GM13977 (cell line): ENCODE measurements around the gene STX8.

Source experiments
- DNase-seq: peaks from one replicate; pipeline ENCODE4 v3.0.0; 2012; ENCODE audit warnings: low spot score
- in situ Hi-C: fragments of 300-500 bp; cut with MboI; formaldehyde crosslinking; loops from one replicate; pipeline ENCODE4 v1.12.0; 2022; ENCODE audit warnings: low sequenced_read_pairs, low pct_unique_long_range_greater_than_20kb, mixed read lengths, inconsistent platforms; ENCODE audit not compliant: unreplicated experiment
- TF ChIP-seq, protein P1 (sequence below): IDR thresholded peaks from 2 replicates; pipeline ENCODE4 v1.5.1; 2012; ENCODE audit warnings: mild to moderate bottlenecking, control low read depth; ENCODE audit not compliant: insufficient read depth; ENCODE audit errors: extremely low read depth, missing control alignments

Gene STX8

DNA sequence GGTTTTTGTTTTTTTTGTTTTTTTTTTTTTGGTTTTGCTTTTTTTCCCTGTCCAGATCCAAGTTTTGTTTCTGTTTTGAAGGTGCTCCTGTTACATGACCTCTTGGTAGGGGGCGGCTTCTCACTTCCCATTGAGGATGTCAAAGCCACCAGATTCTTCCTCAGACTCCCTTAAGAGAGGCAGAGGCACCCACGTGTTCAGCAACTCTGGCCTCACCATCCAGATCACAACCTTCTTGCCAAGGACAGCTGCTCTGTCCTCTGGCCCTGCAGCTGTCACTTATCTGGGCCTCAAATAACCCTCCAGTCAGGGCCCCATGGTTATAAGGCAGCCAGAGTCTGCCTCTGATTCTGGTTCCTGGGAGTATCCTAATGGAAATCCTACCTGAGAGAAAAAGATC lies 208.5 kb downstream of the STX8 start:
- TF ChIP-seq, protein P1, sequence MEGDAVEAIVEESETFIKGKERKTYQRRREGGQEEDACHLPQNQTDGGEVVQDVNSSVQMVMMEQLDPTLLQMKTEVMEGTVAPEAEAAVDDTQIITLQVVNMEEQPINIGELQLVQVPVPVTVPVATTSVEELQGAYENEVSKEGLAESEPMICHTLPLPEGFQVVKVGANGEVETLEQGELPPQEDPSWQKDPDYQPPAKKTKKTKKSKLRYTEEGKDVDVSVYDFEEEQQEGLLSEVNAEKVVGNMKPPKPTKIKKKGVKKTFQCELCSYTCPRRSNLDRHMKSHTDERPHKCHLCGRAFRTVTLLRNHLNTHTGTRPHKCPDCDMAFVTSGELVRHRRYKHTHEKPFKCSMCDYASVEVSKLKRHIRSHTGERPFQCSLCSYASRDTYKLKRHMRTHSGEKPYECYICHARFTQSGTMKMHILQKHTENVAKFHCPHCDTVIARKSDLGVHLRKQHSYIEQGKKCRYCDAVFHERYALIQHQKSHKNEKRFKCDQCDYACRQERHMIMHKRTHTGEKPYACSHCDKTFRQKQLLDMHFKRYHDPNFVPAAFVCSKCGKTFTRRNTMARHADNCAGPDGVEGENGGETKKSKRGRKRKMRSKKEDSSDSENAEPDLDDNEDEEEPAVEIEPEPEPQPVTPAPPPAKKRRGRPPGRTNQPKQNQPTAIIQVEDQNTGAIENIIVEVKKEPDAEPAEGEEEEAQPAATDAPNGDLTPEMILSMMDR, result no peak
- DNase-seq, result no peak
- in situ Hi-C loops, result no loop called here

DNA sequence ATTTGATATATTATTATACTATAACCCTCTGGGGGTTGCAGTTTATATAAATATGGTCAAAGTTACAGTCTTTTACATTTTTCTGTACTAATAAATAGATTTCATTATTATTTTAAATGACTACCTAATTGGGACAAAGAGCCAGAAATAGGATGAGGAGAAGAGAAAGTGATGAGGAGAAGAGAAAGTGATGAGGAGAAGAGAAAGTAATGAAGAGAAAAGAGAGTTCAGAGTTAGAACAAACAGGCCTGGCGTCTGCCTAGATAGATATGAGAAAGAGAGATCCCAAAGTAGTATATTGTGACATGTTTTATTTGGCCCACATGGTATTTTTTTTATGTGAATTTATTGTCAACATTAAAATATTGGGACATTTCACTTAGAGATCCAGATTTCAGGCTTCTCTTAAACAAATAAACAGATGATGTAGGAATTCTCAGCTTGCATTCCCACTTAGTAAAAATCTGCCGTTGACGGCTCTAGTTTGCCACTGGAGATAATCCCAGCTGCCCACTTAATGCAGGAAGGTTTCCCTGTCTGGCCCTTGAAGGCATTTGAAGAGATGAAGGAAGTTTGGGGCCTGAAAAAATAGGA lies 210.7 kb downstream of the STX8 start:
- TF ChIP-seq, protein P1, result no peak
- DNase-seq, result no peak
- in situ Hi-C loops, result no loop called here

DNA sequence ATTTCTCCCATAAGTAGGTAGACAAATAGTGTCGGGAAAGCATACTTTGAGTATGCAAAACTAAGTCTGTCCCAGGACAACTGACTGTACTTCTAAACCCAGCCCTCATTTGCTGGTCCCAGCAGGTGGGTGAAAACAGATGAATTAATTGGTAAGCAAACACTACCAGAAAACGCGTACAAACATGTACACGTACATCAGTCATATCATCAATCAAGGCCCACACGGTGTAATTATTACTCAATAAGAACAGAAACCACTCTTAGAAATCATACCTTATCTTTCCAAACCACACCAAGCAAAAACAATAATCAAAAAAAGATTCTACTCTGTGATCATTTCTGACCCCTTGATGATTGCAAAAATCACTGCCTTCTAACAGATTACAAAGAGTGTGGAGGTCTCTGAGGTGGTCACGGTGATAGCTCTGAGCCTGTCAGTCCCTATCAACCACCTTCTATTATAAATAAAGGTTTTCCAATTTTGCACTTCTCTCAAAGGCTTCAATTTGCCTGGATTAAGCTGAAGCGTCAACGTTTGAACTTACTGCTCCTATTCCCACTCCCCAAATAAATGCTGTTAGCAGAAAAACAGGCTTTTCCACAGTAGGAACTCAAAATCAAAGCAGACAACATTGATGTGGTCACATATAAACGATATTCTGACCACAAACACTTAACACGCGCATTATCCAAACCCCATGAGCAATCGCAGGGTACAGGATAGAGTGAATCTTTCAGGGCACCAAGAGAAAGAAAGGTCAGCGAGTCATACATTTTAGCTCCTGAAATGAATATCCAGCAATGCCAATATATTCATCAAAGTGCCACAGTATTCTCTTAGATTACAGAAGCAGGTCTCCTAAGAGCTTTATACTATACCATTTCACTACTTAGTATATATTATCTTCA lies 211.9 kb downstream of the STX8 start:
- DNase-seq, result no peak
- TF ChIP-seq, protein P1, result no peak

DNA sequence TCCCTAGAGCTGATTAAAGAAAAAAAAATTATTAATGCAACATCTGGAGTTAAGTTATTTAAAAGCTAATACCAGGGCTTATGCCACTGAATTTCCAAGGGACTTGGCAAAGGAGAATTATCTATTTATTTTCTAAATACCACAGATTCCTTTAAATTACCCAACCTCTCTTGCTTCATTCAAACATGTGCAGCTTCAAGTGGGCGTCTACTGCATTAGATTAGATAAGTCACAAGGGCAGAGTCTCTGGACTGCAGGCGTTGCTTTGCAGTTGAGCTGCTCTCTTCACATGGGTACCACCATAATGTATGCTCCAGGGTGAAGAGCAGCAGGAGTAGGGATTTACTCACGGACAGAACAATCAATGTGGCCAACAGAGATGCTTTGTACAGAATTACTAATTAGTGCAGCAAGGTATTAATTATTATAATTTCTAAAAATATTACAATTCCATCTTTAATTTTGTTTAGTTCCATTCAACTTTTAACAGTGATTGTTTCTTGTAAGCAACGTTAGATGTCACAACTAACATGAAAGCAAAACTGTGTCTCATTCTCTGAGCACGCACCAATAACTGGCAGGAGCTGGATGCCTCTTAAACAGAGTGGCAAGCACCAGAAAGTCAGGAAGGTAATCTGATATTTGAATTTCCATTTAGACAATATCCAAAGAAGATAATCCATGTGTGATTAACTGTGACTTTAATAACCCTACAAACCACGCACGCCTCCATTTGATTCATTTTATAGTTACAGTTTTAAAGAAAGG lies 214.2 kb downstream of the STX8 start:
- in situ Hi-C loops, result no loop called here
- TF ChIP-seq, protein P1, result no peak
- DNase-seq, result no peak

More for the DNA sequence above, 211.9 kb downstream of the STX8 start:
- in situ Hi-C loops, result no loop called here

DNA sequence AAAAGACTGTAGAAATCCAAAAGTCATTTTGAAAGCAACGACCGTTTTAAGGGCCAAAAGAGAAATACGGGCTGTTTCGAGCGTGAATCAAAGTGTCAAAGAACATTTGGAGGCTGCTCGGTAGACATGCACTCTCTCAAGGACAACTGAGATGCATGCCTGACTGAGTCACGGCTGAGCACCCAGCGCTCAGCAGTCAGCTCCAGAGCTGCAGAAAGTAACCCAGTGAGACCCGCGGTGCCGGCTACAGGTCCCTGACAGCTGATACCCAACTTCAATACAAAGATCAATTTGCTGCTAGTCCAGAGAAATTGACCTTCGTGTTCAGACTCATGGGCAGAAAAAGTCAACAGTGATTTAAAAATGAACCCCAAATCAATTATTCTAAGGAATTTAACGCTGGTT lies 214.9 kb downstream of the STX8 start:
- no peak for DNase-seq
- TF ChIP-seq, protein P1, result no peak
- in situ Hi-C loops, result no loop called here

DNA sequence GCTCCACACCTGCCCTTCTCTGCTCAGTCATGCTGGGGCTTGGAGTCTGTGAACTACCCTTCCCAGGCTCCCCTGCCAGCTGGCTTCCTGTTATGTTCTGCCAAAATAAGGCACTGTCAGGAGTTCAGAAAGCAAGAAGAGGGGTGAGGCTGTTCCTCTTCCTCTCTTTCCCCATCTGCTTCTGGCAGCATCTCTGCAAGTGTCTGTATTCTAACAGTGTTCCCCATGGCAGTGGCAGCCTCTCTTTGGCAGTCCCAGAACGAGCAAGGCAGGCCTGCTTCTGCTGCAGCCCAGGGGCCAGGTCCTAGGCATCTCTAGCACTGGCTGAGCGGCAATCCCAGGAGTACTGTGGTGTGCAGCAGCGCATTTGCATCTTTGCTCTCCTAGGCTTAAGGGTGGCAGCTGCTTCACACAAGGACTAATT lies 219.1 kb downstream of the STX8 start:
- TF ChIP-seq, protein P1, result no peak
- in situ Hi-C loops, result no loop called here
- DNase-seq, result no peak
